Activated naive CD4-positive, alpha-beta T cell treated with Interleukin-2 at 50 U/mL for 16 hours (primary cell): ENCODE measurements around the gene CPLX3.

Experiments
- DNase-seq: peaks from one replicate; pipeline ENCODE4 v3.0.0-alpha.2; 2020

The CPLX3 gene

GRCh38 chr15:74804935-74805334, 21.5 kb upstream of the CPLX3 start:
- DNase-seq, result no peak

- DNase-seq, result no peak
These were observed 19.1 kb upstream of the CPLX3 start for GRCh38 chr15:74807282-74807681.

DNA sequence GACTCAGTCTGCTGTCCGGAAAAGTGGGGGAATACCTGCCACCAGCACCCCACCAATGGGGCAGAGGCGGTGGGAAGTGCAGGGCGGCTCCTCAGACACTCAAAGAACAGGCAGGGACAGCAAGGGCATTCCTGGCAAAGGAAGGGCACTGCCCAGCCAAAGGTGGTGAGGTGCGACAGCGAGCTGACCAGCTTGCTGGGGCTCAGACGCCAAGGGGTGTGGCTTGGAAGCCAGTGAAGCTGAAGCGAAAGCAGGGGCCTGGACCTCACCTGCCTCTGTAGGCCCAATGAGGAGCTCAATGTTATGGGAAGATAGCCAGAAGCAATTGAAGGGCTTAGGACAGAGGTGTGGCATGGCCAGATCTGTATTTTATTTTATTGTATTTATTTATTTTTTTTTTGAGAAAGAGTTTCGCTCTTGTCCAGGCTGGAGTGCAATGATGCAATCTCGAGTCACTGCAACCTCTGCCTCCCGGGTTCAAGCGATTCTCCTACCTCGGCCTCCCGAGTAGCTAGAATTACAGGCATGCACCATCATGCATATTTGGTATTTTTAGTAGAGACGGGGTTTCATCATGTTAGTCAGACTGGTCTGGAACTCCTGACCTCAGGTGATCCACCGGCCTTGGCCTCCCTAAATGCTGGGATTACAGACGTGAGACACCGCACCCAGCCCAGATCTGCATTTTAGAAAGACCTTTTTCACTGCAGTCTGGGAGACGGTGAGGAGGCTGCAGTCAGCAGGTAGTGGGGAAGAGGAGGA, 18.2 kb upstream of the CPLX3 start:
- DNase-seq, result no peak

DNA sequence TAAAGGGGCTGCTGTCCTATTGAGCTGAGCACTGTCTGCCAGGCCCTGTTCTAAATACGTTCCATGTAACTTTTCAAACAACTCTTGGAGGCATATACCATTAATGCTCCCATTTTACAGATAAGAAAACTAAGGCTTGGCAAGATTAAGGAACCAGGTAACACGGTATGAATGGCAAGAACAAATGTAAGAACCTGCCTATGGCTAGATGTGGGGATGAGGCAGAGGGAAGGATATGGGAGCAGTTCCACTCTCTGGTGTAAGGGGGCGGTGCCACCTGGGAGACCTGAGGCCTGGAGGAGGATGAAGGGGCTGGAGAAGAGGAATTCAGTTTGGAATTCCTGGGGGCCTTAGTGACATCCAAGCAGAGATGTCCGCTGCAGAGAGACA, 17.6 kb upstream of the CPLX3 start:
- no peak for DNase-seq

DNA sequence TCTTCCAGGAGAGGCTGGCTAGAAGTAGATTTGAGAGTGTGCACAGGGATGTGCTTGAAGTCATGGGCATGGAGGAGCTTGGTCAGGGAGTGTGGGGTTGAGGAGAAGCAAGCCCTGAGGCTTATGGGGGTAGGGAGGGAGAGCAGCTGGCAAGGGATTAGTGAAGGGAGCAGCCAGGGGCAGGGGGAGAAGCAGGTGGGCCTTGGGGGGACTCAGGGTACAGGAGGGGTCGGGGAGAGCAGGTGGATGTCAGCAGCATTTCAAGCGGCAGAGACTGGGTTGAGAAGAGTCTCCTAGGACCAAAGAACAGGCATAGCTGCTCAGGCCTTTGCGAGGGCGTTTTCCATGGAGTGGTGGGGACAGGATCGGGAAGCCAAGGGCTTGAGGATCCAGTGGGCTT, 17.2 kb upstream of the CPLX3 start:
- no peak for DNase-seq

- DNase-seq, result no peak
These were observed 16.5 kb upstream of the CPLX3 start for GRCh38 chr15:74809956-74810355.

DNA sequence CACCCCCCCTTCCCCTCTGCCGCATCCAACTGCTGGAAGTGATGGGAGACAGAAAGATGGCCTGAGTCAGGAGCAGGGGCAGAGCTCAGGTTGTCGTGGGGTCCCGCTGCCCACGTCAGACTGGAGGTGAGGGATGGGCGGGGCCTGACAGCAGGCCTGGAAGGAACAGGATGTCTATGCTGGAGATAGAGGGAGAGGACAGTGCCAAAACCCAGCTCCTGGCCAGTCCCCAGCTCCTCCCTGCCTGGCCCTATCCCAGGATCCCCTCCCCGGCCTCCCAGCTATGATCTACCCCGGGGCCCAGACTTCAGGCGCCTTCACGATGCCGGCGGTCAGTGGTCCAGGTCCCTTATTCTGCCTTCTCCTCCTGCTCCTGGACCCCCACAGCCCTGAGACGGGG, 13.9 kb upstream of the CPLX3 start, which contains the start of gene LMAN1L:
Gene LMAN1L, plus strand, starts transcription at position 303 of the 400 bp plus-strand sequence. Its CDS starts 20 bp downstream, at position 323.
- no peak for DNase-seq

DNA sequence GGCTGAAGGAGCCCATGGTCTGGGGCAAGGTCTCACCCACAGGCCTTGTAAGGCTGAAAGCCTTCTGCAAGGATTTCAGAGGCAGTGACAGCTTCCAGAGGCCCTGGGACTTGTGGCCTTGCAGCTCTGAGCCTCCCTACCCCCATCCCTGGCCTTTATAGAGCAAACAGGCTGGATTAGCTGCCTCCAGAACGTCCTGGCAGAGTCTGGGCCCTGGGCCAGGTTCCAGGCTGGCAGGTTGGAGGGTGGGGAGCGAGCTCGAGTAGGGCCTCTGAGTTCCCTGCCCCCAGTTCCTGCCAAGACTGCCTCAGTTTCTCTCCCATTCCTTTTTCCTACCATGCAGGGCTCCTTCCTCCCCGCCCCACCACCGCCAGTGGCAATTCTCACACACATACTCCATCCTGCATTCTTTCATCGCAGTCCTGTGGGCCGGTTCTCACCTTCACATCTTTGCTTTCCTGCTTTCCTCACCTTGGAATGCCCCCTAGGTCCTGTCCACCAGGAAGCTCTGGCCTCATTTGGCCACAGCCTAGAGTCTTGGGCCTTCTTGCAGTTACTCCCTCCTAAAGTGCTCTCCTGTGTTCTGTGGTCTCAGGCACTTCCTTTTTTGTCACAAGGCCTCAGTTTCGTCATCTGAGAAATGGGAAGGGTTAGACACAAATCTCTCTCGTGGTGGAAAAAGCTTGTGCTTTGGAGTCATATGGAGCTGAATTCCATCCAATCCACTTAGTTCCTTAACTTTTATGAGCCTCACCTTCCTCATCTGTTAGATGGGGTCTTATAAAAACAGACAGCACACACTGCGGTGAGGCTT, 11.1 kb upstream of the CPLX3 start:
- no peak for DNase-seq

DNA sequence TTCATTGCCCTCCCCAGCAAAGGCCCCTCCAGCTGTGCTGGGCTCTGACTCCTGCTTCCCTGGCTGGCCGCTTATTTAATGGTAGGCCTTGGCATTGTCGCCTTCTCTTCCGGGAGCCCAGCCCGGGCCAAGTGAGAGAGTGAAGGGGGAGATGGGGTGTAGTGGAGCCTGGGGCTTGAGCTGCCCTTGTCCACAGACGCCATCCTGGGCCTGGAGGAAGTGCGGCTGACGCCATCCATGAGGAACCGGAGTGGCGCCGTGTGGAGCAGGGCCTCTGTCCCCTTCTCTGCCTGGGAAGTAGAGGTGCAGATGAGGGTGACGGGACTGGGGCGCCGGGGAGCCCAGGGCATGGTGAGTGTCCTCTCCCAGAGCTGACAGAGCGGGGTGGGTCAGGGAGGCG, 10.5 kb upstream of the CPLX3 start:
- DNase-seq, result no peak

- no peak for DNase-seq
These were observed 9.6 kb upstream of the CPLX3 start for GRCh38 chr15:74816624-74817369.

- DNase-seq, result no peak
These were observed 9.1 kb upstream of the CPLX3 start for GRCh38 chr15:74817370-74817737.

DNA sequence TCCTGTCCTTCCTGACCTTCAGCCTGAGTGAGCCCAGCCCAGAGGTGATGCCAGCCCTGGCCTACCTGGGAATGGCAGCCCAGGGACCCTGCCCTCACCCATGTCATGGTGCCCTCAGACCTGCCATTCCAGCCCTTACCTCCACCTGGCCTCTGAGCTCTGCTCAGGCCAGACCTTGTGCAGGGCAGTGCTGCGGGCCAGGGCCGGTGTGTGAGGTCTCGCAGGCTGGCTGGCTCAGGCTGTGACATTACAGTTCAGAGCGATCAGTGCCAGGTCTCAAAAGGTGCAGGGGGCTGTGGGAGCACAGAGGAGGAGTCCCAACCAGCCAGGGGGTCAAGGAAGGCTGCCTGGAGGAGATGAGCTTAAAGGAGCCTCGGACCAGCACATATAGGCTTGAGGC, 6.4 kb upstream of the CPLX3 start:
- no peak for DNase-seq

- DNase-seq, result no peak
These were observed 5.2 kb upstream of the CPLX3 start for GRCh38 chr15:74821091-74821789.

DNA sequence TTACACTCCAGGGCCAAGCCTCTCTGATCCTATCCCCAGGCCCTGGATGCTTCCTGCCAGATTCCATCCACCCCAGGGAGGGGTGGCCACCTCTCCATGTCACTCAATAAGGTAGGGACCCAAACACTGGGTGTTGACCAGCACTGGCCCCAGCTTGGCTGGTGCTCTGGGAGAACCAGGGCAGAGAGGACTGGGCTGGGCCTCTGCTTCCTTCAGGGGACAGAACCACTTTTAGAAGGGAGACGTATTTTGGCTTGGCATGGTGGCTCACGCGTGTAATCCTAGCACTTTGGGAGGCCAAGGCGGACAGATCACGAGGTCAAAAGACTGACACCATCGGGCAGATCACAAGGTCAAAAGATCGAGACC, 4.7 kb upstream of the CPLX3 start:
- no peak for DNase-seq

DNA sequence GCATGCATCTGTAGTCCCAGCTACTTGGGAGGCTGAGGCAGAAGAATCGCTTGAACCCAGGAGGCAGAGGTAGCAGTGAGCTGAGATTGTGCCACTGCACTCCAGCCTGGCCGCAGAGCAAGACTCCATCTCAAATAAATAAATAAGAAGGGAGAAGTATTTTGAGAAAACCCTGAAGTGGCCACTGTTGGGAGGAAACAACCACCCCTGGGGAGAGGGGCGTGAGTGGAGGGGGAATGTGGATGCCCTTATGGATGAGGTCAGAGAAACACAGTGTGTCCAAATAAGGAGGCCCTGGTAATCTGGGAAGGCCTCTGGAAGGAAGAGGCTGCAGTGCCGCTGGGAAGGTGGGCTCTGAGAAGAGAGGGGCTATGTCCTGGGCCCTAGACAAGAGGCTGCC, 4.2 kb upstream of the CPLX3 start:
- no peak for DNase-seq

DNA sequence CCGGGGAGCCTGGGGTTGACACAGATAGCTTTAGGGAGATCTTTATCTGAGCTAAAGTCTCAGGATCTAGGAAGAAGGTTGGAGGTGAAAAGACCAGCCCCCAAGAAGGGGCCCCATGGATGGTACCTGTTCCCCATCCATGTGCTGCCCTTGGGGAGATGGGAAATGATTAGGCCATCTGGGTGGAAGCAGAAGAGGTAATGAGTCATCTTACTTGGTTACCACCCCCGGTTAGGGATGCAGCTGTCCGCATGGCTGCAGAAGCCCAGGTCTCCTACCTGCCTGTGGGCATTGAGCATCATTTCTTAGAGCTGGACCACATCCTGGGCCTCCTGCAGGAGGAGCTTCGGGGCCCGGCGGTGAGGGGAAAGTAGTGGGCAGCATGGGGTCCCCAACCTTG, 3.1 kb upstream of the CPLX3 start:
- no peak for DNase-seq

- no peak for DNase-seq
These were observed 1.5 kb upstream of the CPLX3 start for GRCh38 chr15:74824976-74825375.

DNA sequence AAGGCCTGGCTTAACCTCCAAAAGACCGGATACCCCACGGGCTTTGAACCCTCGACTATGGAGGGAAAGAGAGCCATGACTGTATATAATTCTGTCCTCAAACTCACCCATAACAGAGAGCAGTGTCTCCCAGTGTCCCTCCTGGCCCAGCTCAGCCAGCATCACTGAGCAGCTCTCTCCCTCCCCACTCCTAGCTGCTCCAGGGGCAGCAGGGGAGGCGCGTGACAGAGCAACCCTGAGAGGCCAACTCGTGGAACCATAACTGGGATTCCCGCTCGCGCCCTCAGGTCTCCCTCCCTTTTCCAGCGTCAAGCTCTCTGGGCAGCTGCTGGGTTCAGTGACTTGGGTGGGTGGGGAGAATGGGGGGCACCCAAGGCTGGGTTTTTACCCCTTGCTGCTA, 561 bp upstream of the CPLX3 start:
- DNase-seq, result no peak

DNA sequence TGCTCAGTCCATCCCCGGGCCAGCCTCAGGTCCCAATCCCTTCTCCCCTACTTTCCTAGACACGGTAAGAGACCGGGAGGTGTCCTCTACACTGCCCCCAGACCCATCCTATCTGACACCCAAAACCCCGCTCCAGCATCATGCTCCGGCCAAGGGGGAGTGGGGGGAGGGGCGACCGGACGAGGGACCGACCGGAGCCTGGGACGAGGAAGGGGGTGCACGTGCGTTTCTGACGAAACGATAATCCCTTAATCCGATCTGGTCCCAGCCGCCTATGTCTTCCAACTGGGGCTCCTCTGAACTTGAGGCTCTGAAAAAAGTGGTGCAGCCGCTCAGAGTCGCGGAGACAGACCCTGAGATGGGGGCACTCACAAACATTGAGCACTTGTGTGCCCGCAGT, 494 bp downstream of the CPLX3 start:
- DNase-seq, result no peak

GRCh38 chr15:74827614-74828013, 1.2 kb downstream of the CPLX3 start:
- DNase-seq, result no peak

DNA sequence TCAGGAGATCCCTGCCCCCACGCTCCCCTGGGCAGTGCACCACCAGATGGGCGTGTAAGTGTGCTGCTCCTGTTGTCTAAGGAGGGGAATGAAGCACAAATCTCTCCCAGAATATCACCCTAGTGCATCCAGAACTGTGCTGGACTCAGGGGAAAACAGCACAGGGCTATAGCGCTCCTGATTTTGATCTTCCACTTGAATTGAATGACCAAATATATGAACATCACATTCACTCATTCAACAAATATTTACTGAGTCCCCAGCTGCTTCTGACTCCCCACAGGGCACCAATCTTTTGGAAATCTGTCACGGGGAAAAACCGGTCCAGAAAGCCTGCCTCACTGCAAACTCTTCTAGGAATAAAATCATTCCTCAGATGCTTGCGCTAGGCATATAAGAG, 2.4 kb downstream of the CPLX3 start:
- no peak for DNase-seq

- no peak for DNase-seq
These were observed 3.1 kb downstream of the CPLX3 start for GRCh38 chr15:74829486-74829885.

- no peak for DNase-seq
These were observed 3.6 kb downstream of the CPLX3 start for GRCh38 chr15:74829991-74830390.
